HG03565 (cell line): ENCODE measurements around the gene ITIH5.

ENCODE experiments used
- ATAC-seq: cut with Tn5 transposase; IDR thresholded peaks from one replicate; pipeline ENCODE4 v1.9.1; 2021; ENCODE audit warnings: mild to moderate bottlenecking, moderate library complexity; ENCODE audit not compliant: unreplicated experiment

Gene ITIH5

GRCh38 chr10:7553531-7553930 is 113.2 kb downstream of the ITIH5 start:
- no peak for ATAC-seq

- no peak for ATAC-seq
Measured at GRCh38 chr10:7551950-7552716, 114.6 kb downstream of the ITIH5 start.

- ATAC-seq, result no peak
Measured at GRCh38 chr10:7551289-7551688, 115.5 kb downstream of the ITIH5 start.

DNA sequence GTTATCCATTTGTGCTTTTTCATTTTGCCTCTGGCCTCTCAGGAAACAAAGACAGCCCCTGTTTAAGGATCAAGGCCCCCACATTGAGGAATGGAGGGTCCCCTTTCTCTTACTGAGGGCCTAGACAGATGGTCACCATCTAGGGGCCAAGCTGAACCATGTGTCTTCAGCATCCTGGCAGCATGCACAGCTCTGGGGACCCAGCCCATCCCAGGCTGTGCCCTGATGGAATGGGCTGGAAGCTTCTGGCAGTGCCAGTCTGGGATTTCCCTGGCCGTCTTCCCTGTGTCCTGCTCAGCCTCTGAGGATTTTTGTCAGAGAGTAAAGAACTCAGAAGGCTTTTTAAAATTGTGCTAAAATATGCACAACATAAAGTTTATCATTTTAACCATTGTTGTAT is 116.8 kb downstream of the ITIH5 start:
- no peak for ATAC-seq

DNA sequence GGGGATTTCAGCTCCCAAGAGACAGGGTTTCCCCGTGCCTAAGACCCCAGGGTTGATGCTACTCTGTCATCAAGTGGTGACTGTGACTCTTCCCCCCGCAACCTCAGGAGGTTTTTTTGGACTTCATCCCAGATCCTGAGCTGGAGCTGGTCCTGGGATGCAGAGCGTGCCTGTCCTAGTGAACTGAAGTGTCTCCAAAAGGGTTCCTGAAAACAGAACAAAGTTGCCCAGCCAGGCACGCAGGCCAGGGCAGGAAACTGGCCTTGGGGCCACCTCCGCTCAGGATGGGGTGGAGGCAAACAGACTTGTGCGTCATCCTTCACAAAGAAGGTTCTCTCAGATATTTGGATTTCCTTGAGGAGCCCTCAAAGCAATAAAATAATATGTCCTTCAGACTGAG is 118.9 kb downstream of the ITIH5 start:
- ATAC-seq, result no peak

GRCh38 chr10:7547206-7547605 is 119.6 kb downstream of the ITIH5 start:
- ATAC-seq, result no peak

DNA sequence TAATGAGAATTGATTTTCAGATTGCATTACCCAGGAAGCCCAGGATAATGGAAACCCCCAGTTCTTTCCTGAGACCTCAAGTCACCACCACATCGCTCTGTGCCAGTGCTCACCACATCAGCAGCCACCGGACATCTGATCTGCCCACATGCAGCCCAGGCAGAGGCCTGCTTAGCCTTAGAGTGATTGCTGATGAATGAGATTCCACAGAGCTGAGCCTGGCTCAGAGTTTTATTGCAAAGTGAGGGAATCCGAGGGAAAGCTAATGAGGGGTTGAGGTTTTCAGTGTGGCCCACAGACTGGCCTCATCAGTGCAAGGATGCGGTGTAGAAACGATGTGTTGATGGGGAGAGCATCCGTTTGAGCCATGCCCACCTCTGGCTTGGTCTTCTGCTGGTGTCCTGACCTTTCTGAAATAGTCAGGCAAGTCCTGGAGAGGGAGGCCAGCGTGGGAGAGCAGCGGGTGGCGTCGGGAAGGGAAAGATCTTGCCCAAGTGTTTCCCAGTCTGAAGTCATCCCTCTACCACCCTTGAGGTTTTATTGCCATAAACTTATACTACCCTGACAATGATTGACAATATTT is 120.3 kb downstream of the ITIH5 start:
- ATAC-seq, result no peak

- no peak for ATAC-seq
Measured at GRCh38 chr10:7545792-7546191, 121.0 kb downstream of the ITIH5 start.

DNA sequence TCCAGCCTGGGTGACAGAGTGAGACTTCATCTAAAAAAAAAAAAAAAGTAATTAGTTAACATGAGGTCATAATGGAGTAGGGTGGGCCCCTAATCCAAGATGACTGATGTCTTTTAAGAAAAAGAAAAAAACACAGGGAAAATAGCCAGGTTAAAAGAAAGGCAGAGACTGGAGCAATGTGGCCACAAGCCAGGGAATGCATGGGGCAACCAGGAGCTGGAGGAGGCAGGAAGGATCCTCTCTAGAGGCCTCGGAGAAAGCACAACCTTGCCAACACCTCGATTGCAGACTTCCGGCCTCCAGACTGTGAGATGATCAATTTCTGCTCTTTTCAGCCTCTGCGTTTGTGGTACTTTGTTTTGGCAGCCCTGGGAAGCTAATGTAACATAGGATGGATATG is 121.5 kb downstream of the ITIH5 start:
- no peak for ATAC-seq

GRCh38 chr10:7544203-7544602 is 122.6 kb downstream of the ITIH5 start:
- no peak for ATAC-seq

- no peak for ATAC-seq
Measured at GRCh38 chr10:7542189-7542914, 124.4 kb downstream of the ITIH5 start.

GRCh38 chr10:7541137-7542087 is 125.4 kb downstream of the ITIH5 start:
- no peak for ATAC-seq

DNA sequence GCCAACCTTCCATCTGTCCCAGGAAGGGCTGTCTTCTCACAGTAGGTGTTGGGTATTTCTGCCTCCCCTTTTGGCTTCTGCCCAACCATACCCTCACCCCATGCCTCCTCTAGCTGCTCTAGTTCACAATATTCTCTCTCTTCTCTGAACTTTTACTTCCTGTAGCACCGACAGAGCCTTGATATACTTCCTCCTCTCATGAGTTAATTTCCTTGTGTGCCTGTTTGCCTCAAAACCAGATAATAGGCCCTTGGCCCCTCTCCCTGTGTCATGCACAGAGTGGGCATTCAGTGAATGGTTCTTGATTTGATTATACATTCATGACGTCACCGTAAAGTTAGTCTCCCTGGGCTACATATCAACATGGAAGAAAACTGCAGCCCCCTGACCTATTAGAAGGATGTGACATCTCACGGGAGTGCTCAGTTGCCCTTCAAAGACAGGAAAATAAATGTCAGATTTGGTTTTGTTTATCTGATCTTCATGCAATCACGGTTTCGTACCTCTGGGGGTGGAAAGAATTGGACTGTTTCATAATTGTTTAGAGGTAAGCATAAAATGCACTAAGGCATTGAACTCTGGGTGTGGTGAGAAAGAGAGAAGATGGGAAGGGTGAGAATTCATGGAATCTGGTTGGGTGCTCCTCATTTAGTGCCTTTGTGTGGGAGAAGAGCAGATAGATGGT is 127.7 kb downstream of the ITIH5 start:
- no peak for ATAC-seq

DNA sequence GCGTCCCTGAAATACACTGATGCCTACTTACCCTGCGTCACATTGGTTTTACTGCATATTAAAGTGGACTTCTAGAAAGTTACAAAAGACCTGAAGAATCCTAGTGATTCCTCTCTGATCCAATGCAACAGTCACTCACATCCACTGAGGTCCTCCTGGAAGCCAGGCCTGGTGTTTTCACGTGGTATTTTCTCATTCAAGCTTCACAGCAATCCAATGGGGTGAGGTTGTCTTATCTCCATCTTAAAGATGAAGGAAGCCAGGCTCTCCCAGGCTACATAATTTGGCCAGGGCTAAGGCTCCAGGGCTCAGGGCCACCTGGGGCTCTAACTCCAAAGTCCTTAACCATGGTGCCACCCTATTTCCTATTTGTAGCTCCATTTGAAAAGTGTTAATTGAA is 129.6 kb downstream of the ITIH5 start:
- no peak for ATAC-seq

- ATAC-seq, result peak; percentile 63
Measured at GRCh38 chr10:7534480-7534852, 132.3 kb downstream of the ITIH5 start.

DNA sequence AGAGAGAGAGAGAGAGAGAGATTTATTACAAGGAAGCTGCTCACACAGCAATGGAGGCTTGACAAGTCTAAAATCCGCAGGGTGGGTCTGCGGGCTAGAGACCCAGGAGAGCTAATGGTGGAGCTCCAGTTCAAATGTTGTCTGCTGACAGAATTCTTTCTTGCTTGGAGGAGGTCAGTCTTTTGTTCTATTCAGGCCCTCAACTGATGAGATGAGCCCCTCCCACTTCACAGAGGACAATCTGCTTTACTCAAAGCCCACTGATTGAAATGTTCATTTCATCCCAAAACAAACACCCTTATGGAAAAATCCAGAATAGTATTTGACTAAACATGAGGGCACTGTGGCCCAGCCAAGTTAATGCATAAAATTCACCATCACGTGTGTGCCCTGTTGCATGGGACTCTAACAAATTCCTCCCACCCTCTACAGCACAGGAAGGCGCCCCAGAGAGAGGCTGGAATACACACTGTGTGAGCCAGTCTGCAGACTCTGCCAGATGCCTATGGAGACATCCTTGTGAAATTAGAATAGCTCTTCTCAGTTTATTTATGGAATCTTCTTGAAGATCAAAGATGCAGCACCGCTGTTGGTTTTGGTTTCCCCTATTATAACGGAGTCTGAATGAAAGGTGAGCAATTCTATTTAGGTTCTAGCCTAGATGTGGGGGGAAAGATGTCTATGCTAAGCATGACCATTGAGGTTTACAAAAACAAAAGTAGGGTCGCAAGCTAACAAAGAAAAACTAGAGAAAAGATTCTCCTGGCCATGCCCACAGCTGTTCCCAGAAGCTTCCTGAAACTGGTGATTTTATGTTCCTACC is 132.9 kb downstream of the ITIH5 start:
- no peak for ATAC-seq

GRCh38 chr10:7532723-7533498 is 133.9 kb downstream of the ITIH5 start:
- no peak for ATAC-seq

DNA sequence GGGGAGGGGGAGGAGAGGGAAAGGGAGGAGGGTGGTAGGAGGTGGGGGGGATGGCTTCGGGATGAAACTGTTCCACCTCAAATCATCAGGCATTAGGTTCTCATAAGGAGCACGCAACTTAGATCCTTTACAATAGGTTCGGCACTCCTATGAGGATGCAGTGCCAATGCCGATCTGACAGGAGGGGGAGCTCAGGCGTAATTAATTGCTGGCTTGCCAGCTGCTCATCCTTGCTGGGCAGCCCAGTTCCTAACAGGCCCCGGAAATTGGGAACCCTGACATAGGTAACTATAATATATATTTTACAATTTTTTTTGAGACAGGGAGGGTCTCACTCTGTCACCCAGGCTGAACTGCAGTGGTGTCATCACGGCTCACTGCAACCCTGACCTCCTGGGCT is 137.1 kb downstream of the ITIH5 start:
- no peak for ATAC-seq

DNA sequence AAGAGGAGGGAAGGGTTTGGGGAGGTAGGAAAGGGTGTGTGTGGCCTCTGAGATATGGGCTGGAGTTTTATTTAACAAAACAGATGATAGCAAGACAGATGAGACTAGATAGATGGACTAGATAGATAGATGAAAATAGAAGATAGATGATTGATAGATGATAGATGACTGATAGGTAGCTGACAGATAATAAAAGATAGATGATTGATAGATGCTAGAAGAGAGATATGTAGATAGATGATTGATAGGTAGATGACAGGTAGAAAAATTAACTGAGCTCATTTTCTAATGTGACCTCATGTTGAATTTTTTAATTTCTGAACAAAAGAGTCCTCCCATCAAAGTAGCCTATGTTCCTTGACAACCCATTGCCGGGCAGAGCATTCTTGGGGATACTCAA is 139.3 kb downstream of the ITIH5 start:
- ATAC-seq, result no peak
